ENCODE measurements around the gene COL8A1. TPM values are rescaled to one million over a fixed set of nuclear protein-coding genes. Genes with fewer than 3 reads are reported as not detected.
A peak's percentile ranks its signal among the peaks of the same experiment; 100 is the strongest.
"Not testable (repeated sequence)": the region's sequence is repeated elsewhere in the genome, so short reads cannot be mapped to it uniquely, and the experiment has no call there.

The COL8A1 gene
- total and polyA plus RNA-seq, 9 of the 15 experiments (the other 6 are each of a cell fraction or from before 2014, with no cell fraction given): 0.07 TPM; not detected in 8

GRCh38 chr3:99841949-99842348, 203.6 kb downstream of the COL8A1 start:
- CTCF ChIA-PET (ENCODE audit: low intra/inter-chr PET ratio); FAIRE-seq: not testable (repeated sequence)

DNA sequence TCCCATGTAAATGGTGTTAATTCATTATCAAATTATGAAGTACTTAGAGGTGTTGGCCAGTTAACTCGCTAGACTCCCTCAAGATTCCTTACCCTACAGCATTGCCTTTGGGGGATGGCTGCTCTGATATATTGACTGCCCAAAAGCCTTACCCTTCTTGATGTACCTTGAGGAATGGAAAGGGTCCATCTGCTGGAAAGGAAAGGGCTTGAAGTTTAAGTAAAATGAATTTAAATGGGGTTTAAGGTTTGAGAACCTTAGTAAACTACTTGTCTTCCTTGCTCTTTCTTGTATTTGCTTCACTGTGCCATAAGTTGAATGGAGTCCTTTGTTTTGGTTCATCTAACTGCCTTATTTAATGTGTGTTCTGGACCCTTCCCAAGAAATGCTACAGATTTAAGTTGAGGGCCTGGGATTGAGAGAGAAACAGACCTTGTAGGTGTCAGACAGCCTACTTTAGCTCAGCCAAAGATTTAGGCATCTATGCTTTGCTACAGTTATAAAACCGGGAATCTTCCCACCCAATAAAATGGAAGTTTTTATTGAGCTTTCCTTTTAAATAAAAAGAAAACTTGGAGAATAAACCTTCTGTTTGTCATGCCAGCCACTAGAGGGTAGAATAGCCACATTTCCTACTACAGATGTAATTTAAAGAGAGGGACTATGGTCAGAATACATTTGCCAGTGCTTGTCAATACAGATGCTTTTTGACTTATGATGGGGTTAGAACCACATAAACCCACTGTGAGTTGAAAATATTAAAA, 204.6 kb downstream of the COL8A1 start:
- intact Hi-C loops (cut with micrococcal nuclease) (loop anchor here (1.0 to 10.0 kb wide), 3 partner anchors 79 to 411 kb away; no protein-coding TSS in a partner anchor), in situ Hi-C loops (cut with MboI) (loop anchor here (25.0 kb wide), 2 partner anchors 219 to 769 kb away; partner anchors contain the start of gene ADGRG7)
- no TSS peak for BruUV-seq (replicated peaks)
- no peaks in the 10 kb centered on the region for H3K27me3 ChIP-seq (ENCODE audit: control insufficient read depth in 2 of 2, insufficient read depth in 2 of 2, low read length in 2 of 2)
- DNase-seq (ENCODE audit: extremely low read depth in 1 of 4, low spot score in 3 of 4) (peak in 2 of 4 experiments; percentile 16 to 20), ATAC-seq (peak; percentile 78), FAIRE-seq (no peak)
- WGBS (ENCODE audit: insufficient coverage, low coverage, missing lambda C conversion rate): 17% methylated on average over 2 of the region's 2 CpGs
- peaks cover 0 to 7% of the 10 kb centered on the region in 2 experiments; a peak in 1 of 5 replicates for H3K4me1 ChIP-seq (replicated peaks in 1 of 2; ENCODE audit: control insufficient read depth in 2 of 2, insufficient read depth in 2 of 2, low read length in 2 of 2)
- H4K20me1 ChIP-seq (replicated peaks; ENCODE audit: control insufficient read depth, insufficient read depth, low read length): no peaks in the 10 kb centered on the region
- H3K36me3 ChIP-seq (ENCODE audit: control insufficient read depth, insufficient read depth, low read length): no peaks in the 10 kb centered on the region
- CTCF ChIA-PET (ENCODE audit: low intra/inter-chr PET ratio): interaction anchor here (0.6 to 2.4 kb wide), 2 partner anchors 172 to 411 kb away, joined by 3 to 17 read pairs; no protein-coding TSS in a partner anchor
- H3K9me1 ChIP-seq (ENCODE audit: control insufficient read depth, insufficient read depth, low read length): no peaks in the 10 kb centered on the region
- peaks cover 60% of the 10 kb centered on the region for H3K79me2 ChIP-seq (ENCODE audit: control insufficient read depth, insufficient read depth, low read length)
- H3K4me2 ChIP-seq (ENCODE audit: insufficient read depth, low read length): no peak overlapping the region
- POLR2A ChIA-PET: interaction anchor here (0.7 kb wide), 2 partner anchors 417 to 453 kb away, joined by 3 read pairs; no protein-coding TSS in a partner anchor
- H3K27ac ChIP-seq (ENCODE audit: extremely low read depth, low read depth, low read length): no peak overlapping the region
- no peaks in the 10 kb centered on the region for H3K9me3 ChIP-seq (replicated peaks; ENCODE audit: control insufficient read depth, insufficient read depth, low read depth, low read length)
- H2AFZ ChIP-seq (ENCODE audit: low read depth, low read length): no peak overlapping the region
- H3K4me3 ChIP-seq: no peak overlapping the region
- H3K9ac ChIP-seq (ENCODE audit: insufficient read depth in 1 of 2, low read depth in 2 of 2, low read length in 2 of 2): no peak overlapping the region
- TF ChIP-seq TEAD1 (CRISPR knock-in tag; IDR thresholded peaks at IDR 0.05) (0 out of 4 replicates have a peak, but pooled peaks of 1 of the 2 experiments have one; percentile 24), HBP1 (CRISPR knock-in tag; IDR thresholded peaks at IDR 0.05) (no peak), DPF2 (IDR thresholded peaks at IDR 0.05) (no peak), SRSF1 (IDR thresholded peaks at IDR 0.05; ENCODE audit: low read depth, low read length) (no peak), TEAD4 (IDR thresholded peaks at IDR 0.05; ENCODE audit: low read length) (peak; percentile 28; the same call in 1 of the 2 replicates), TEAD4 (CRISPR knock-in tag; IDR thresholded peaks at IDR 0.05; ENCODE audit: borderline replicate concordance) (no peak), E2F5 (CRISPR knock-in tag; IDR thresholded peaks at IDR 0.05) (no peak), ZBED1 (IDR thresholded peaks at IDR 0.05) (no peak)
- TF ChIP-seq, protein P1, sequence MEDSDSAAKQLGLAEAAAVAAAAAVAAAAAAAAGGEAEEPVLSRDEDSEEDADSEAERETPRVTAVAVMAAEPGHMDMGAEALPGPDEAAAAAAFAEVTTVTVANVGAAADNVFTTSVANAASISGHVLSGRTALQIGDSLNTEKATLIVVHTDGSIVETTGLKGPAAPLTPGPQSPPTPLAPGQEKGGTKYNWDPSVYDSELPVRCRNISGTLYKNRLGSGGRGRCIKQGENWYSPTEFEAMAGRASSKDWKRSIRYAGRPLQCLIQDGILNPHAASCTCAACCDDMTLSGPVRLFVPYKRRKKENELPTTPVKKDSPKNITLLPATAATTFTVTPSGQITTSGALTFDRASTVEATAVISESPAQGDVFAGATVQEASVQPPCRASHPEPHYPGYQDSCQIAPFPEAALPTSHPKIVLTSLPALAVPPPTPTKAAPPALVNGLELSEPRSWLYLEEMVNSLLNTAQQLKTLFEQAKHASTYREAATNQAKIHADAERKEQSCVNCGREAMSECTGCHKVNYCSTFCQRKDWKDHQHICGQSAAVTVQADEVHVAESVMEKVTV (CRISPR knock-in tag; IDR thresholded peaks at IDR 0.05): peak; percentile 29; the same call in 1 of the 2 replicates

More at GRCh38 chr3:99841949-99842348, 203.6 kb downstream of the COL8A1 start:
- BruUV-seq (replicated peaks); H3K9me3 ChIP-seq (replicated peaks; ENCODE audit: control insufficient read depth, insufficient read depth, low read depth, low read length); H3K4me2 ChIP-seq (ENCODE audit: insufficient read depth, low read length); ATAC-seq; H3K9me1 ChIP-seq (ENCODE audit: control insufficient read depth, insufficient read depth, low read length); H3K27ac ChIP-seq (ENCODE audit: extremely low read depth, low read depth, low read length); DNase-seq (ENCODE audit: extremely low read depth in 1 of 4, low spot score in 3 of 4); POLR2A ChIA-PET; H3K4me1 ChIP-seq (replicated peaks in 1 of 2; ENCODE audit: control insufficient read depth in 2 of 2, insufficient read depth in 2 of 2, low read length in 2 of 2); H3K36me3 ChIP-seq (ENCODE audit: control insufficient read depth, insufficient read depth, low read length); H3K27me3 ChIP-seq (ENCODE audit: control insufficient read depth in 2 of 2, insufficient read depth in 2 of 2, low read length in 2 of 2); H3K4me3 ChIP-seq; H3K9ac ChIP-seq (ENCODE audit: insufficient read depth in 1 of 2, low read depth in 2 of 2, low read length in 2 of 2); H2AFZ ChIP-seq (ENCODE audit: low read depth, low read length); H4K20me1 ChIP-seq (replicated peaks; ENCODE audit: control insufficient read depth, insufficient read depth, low read length): not testable (repeated sequence)
- TF ChIP-seq ZNF146 (CRISPR knock-in tag; IDR thresholded peaks at IDR 0.05; ENCODE audit: unreplicated experiment): peak; percentile 54
- WGBS (ENCODE audit: insufficient coverage, low coverage, missing lambda C conversion rate): 97% methylated on average over 4 of the region's 4 CpGs
- in situ Hi-C loops (cut with MboI): loop anchor here (25.0 kb wide), 2 partner anchors 220 to 770 kb away; partner anchors contain the start of gene ADGRG7
- peaks cover 58% of the 10 kb centered on the region for H3K79me2 ChIP-seq (ENCODE audit: control insufficient read depth, insufficient read depth, low read length)
- intact Hi-C loops (cut with micrococcal nuclease): loop anchor here (5.0 to 10.0 kb wide), 2 partner anchors 80 to 163 kb away; no protein-coding TSS in a partner anchor
